ENCODE results near the gene CDH23. TPM values are rescaled to one million over a fixed set of nuclear protein-coding genes. Genes with fewer than 3 reads are reported as not detected.

The CDH23 gene
- total and polyA plus RNA-seq, 2 of the 8 experiments (the other 6 are each of a cell fraction or from before 2014, with no cell fraction given): 1.9 to 4.9 TPM

DNA sequence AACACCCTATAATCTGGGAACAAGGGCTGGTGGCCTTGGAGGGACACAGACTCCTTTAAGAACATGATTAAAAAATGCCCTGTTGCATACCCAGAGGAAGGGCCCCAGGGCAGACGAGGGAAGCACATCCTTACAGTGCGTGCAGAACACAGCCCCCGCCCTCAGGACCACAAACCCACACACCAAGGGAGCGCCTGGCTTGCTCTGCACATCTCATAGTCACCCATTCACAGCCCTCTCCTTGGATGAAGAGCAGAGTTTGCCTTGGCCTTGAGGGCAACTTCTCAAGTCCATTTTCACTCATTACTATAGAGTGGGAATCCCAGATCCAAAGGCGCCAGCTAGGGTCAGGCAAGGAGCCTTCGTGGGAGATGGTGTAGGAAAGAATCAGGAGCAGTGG lies 382.9 kb downstream of the CDH23 start:
- 96% methylated on average over 6 of the region's 6 CpGs; no CpG with 5 or more reads in 1 of the 2 experiments for WGBS, 2 experiments (ENCODE audit: extremely low coverage in 1 of 2, insufficient coverage in 1 of 2, insufficient read length in 1 of 2, insufficient replicate concordance in 2 of 2, low coverage in 1 of 2, low lambda C conversion rate in 2 of 2, missing lambda C conversion rate in 1 of 2)
- Histone ChIP-seq H4K5ac (ENCODE audit: insufficient read length, low read depth, low read length) (no peak overlapping the region), H2BK12ac (ENCODE audit: low read depth, low read length) (no peak overlapping the region), H2BK5ac (ENCODE audit: low read depth, low read length) (no peak overlapping the region), H3K14ac (ENCODE audit: insufficient read length) (no peak overlapping the region), H3K36me3 (ENCODE audit: control insufficient read depth in 2 of 4, insufficient read depth in 4 of 4, low read length in 3 of 4) (no peaks in the 10 kb centered on the region), H3K4ac (replicated peaks; ENCODE audit: insufficient read length, low read depth, low read length) (no peak overlapping the region), H3K23ac (ENCODE audit: insufficient read length) (no peak overlapping the region), H4K91ac (replicated peaks; ENCODE audit: insufficient read length, low read length) (no peak overlapping the region), H3K9ac (replicated peaks in 1 of 4; ENCODE audit: extremely low read depth in 1 of 4, low read depth in 3 of 4, low read length in 3 of 4) (no peak overlapping the region), H2BK120ac (replicated peaks; ENCODE audit: low read depth, low read length) (no peak overlapping the region), H3K23me2 (ENCODE audit: low read depth, low read length) (no peaks in the 10 kb centered on the region), H3K18ac (ENCODE audit: extremely low read depth, low read length) (no peak overlapping the region), H3K56ac (replicated peaks; ENCODE audit: insufficient read length, low read depth, low read length) (no peak overlapping the region), H2BK20ac (ENCODE audit: low read length) (no peak overlapping the region), H2AFZ (ENCODE audit: low read length) (no peak overlapping the region), H3K4me2 (ENCODE audit: insufficient read depth in 1 of 2, low read depth in 2 of 2, low read length in 2 of 2) (no peak overlapping the region), H4K20me1 (replicated peaks in 1 of 2; ENCODE audit: control insufficient read depth in 1 of 2, insufficient read depth in 2 of 2, low read length in 2 of 2) (no peaks in the 10 kb centered on the region), H3K27me3 (replicated peaks in 1 of 4; ENCODE audit: control insufficient read depth in 3 of 4, extremely low read depth in 1 of 4, insufficient read depth in 3 of 4, low read length in 3 of 4) (no peaks in the 10 kb centered on the region), H3K27ac (ENCODE audit: low read depth, low read length) (no peak overlapping the region), H2AK5ac (ENCODE audit: low read depth, low read length) (no peak overlapping the region), H3K79me2 (ENCODE audit: control insufficient read depth in 1 of 2, insufficient read depth in 2 of 2, low read length in 2 of 2) (no peaks in the 10 kb centered on the region), H3K4me1 (replicated peaks in 1 of 4; ENCODE audit: control insufficient read depth in 3 of 4, insufficient read depth in 4 of 4, low read length in 3 of 4) (peaks cover 0 to 6% (median 3%) of the 10 kb centered on the region in 4 experiments; a peak in 5 of 7 replicates), H4K8ac (ENCODE audit: extremely low read depth, insufficient read depth, low read length) (no peak overlapping the region), H2BK15ac (ENCODE audit: low read length) (no peak overlapping the region), H3K9me3 (ENCODE audit: insufficient read depth in 2 of 2, low read depth in 1 of 2, low read length in 1 of 2) (0 out of 4 replicates have a peak, but pooled peaks cover 0 to 6% of the 10 kb centered on the region in 2 experiments), H3K79me1 (ENCODE audit: low read depth, low read length) (no peaks in the 10 kb centered on the region; the same call in 1 of the 2 replicates), H3K4me3 (ENCODE audit: extremely low read depth in 1 of 4, insufficient read depth in 2 of 4, low read depth in 3 of 4, low read length in 4 of 4) (no peak overlapping the region)
- DNase-seq (ENCODE audit: low read depth in 1 of 2, low spot score in 2 of 2) (no peak), FAIRE-seq (no peak)
- POLR2A ChIA-PET (ENCODE audit: partially characterized antibody): no interaction called here
- CTCF ChIA-PET (ENCODE audit: partially characterized antibody): interaction anchor here (0.7 to 1.4 kb wide), 6 partner anchors 12 to 71 kb away, joined by 3 to 5 read pairs (median 4); no protein-coding TSS in a partner anchor
- TF ChIP-seq KDM5A (IDR thresholded peaks at IDR 0.05; ENCODE audit: low read length): no peak
- no peak for TF ChIP-seq TBP (IDR thresholded peaks at IDR 0.05; ENCODE audit: low read depth, low read length)
- TF ChIP-seq NRF1 (IDR thresholded peaks at IDR 0.05; ENCODE audit: low read depth, low read length): no peak
- TF ChIP-seq PHF8 (conservative IDR thresholded peaks at IDR 0.05; ENCODE audit: low read depth, low read length): no peak
- no peak for TF ChIP-seq KDM4A (IDR thresholded peaks at IDR 0.05; ENCODE audit: low read depth, low read length, severe bottlenecking)
- no peak for TF ChIP-seq TAF1 (IDR thresholded peaks at IDR 0.05; ENCODE audit: low read depth, low read length)
- TF ChIP-seq, protein P1, sequence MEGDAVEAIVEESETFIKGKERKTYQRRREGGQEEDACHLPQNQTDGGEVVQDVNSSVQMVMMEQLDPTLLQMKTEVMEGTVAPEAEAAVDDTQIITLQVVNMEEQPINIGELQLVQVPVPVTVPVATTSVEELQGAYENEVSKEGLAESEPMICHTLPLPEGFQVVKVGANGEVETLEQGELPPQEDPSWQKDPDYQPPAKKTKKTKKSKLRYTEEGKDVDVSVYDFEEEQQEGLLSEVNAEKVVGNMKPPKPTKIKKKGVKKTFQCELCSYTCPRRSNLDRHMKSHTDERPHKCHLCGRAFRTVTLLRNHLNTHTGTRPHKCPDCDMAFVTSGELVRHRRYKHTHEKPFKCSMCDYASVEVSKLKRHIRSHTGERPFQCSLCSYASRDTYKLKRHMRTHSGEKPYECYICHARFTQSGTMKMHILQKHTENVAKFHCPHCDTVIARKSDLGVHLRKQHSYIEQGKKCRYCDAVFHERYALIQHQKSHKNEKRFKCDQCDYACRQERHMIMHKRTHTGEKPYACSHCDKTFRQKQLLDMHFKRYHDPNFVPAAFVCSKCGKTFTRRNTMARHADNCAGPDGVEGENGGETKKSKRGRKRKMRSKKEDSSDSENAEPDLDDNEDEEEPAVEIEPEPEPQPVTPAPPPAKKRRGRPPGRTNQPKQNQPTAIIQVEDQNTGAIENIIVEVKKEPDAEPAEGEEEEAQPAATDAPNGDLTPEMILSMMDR (IDR thresholded peaks at IDR 0.05; ENCODE audit: control extremely low read depth in 1 of 3, insufficient read depth in 1 of 3, low read depth in 1 of 3, low read length in 3 of 3): no peak
- no peak for TF ChIP-seq CEBPB (IDR thresholded peaks at IDR 0.05; ENCODE audit: low read depth, low read length)
- TF ChIP-seq KDM1A (IDR thresholded peaks at IDR 0.05; ENCODE audit: borderline replicate concordance, low read length): no peak
- no peak for TF ChIP-seq ZNF274 (IDR thresholded peaks at IDR 0.05; ENCODE audit: borderline replicate concordance, extremely low read depth, low read length)
- TF ChIP-seq EGR1 (IDR thresholded peaks at IDR 0.05; ENCODE audit: borderline replicate concordance, low read depth, low read length): no peak
- TF ChIP-seq CREB1 (IDR thresholded peaks at IDR 0.05): no peak
- TF ChIP-seq CHD1 (IDR thresholded peaks at IDR 0.05; ENCODE audit: low read depth, low read length): no peak
